Stimulated activated CD8-positive, alpha-beta memory T cell treated with anti-CD3 and anti-CD28 coated beads, Interleukin-15, amount 100 ng/mL, for 48 hours (primary cell): ENCODE results near the gene PCDH12.

Experiments
- DNase-seq, 2 donors: peaks; one replicate each; pipeline ENCODE4 v3.0.0-alpha.2; 2020; ENCODE audit warnings: low read depth in 2 of 2

Gene PCDH12

GRCh38 chr5:141940695-141941271 lies 17.2 kb downstream of the PCDH12 start:
- no peak for DNase-seq

GRCh38 chr5:141935538-141935937 lies 22.5 kb downstream of the PCDH12 start:
- no peak for DNase-seq

- no peak for DNase-seq
Observed at GRCh38 chr5:141934099-141934844, 23.7 kb downstream of the PCDH12 start.

GRCh38 chr5:141933151-141933550 lies 24.9 kb downstream of the PCDH12 start:
- DNase-seq = no peak

GRCh38 chr5:141931694-141932093 lies 26.3 kb downstream of the PCDH12 start:
- no peak for DNase-seq

GRCh38 chr5:141929398-141930058 lies 28.5 kb downstream of the PCDH12 start:
- DNase-seq = no peak

GRCh38 chr5:141928051-141928450 lies 30.0 kb downstream of the PCDH12 start:
- DNase-seq = no peak

- DNase-seq = no peak
Observed at GRCh38 chr5:141926434-141926833, 31.6 kb downstream of the PCDH12 start.

GRCh38 chr5:141923448-141924313 lies 34.3 kb downstream of the PCDH12 start, which contains the start of gene DELE1:
Gene DELE1, plus strand, starts transcription at chr5:141923871. Its CDS starts 71 bp downstream, at chr5:141923942.
- DNase-seq = peak; percentile 89 to 95

GRCh38 chr5:141922827-141923447 lies 35.1 kb downstream of the PCDH12 start:
- peak; percentile 8 to 23 for DNase-seq

- DNase-seq = no peak
Observed at GRCh38 chr5:141920771-141921170, 37.2 kb downstream of the PCDH12 start.

- no peak for DNase-seq
Observed at GRCh38 chr5:141919218-141920119, 38.5 kb downstream of the PCDH12 start.

GRCh38 chr5:141917760-141918159 lies 40.2 kb downstream of the PCDH12 start:
- no peak for DNase-seq

- no peak for DNase-seq
Observed at GRCh38 chr5:141916522-141916921, 41.5 kb downstream of the PCDH12 start.

- DNase-seq = no peak
Observed at GRCh38 chr5:141915881-141916336, 42.1 kb downstream of the PCDH12 start.

- no peak for DNase-seq
Observed at GRCh38 chr5:141914797-141915196, 43.2 kb downstream of the PCDH12 start.

- peak; percentile 5 to 8 for DNase-seq
Observed at GRCh38 chr5:141914199-141914743, 43.7 kb downstream of the PCDH12 start.

GRCh38 chr5:141913560-141914198 lies 44.3 kb downstream of the PCDH12 start:
- DNase-seq = no peak

GRCh38 chr5:141910271-141910673 lies 47.7 kb downstream of the PCDH12 start:
- DNase-seq = no peak
